ENCODE measurements around the gene RELCH. TPM values are rescaled to one million over a fixed set of nuclear protein-coding genes. Genes with fewer than 3 reads are reported as not detected.

Gene RELCH
- total RNA-seq, 2 donors from 2014 or later, result 36.0 to 48.9 TPM

- Histone ChIP-seq H3K9me3 (no peaks in the 10 kb centered on the region), H3K4me3 (no peak overlapping the region), H3K4me1 (ENCODE audit: control insufficient read depth in 1 of 2, low read depth in 2 of 2) (peaks cover 5 to 16% of the 10 kb centered on the region in 2 donors), H3K27me3 (replicated peaks; ENCODE audit: insufficient read depth) (no peaks in the 10 kb centered on the region), H3K27ac (no peak overlapping the region), H3K36me3 (peaks cover 3% of the 10 kb centered on the region)
- no peak for TF ChIP-seq CTCF (IDR thresholded peaks at IDR 0.05)
- DNase-seq (ENCODE audit: low spot score) (no peak), ATAC-seq (ENCODE audit: insufficient number of reproducible peaks, low FRiP score, low read depth) (no peak)
These were observed 101.6 kb downstream of the RELCH start for GRCh38 chr18:62288665-62289008.

- no peak for DNase-seq (ENCODE audit: low spot score)
- no peak for ATAC-seq (ENCODE audit: insufficient number of reproducible peaks, low FRiP score, low read depth)
- no peak for TF ChIP-seq CTCF (IDR thresholded peaks at IDR 0.05)
These were observed 102.0 kb downstream of the RELCH start for GRCh38 chr18:62289047-62289446.

DNA sequence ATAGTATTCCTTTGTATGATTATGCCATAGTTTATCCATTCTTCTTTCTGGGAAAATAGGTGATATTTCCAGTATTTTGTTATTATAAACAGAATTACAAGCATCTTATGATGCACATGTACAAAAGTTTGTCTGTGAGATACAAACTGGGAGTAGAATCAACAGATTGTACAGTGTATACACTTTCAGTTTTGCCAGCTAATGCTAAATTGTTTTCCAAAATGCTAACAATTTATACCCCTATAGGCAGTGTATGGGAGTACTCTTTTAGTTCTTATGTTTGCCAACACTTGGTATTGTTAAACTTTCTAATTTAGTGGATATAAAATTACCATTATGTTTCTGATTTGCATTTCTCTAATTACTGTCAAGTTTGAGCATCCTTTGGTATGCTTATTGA is 107.0 kb downstream of the RELCH start:
- TF ChIP-seq CTCF (IDR thresholded peaks at IDR 0.05), result no peak
- ATAC-seq (ENCODE audit: insufficient number of reproducible peaks, low FRiP score, low read depth), result no peak
- Histone ChIP-seq H3K27me3 (replicated peaks; ENCODE audit: insufficient read depth) (no peaks in the 10 kb centered on the region), H3K4me1 (ENCODE audit: control insufficient read depth in 1 of 2, low read depth in 2 of 2) (no peaks in the 10 kb centered on the region), H3K27ac (no peak overlapping the region), H3K36me3 (no peaks in the 10 kb centered on the region), H3K9me3 (no peaks in the 10 kb centered on the region), H3K4me3 (no peak overlapping the region)
- DNase-seq (ENCODE audit: low spot score), result no peak

More at GRCh38 chr18:62289047-62289446, 102.0 kb downstream of the RELCH start:
- H3K27me3 ChIP-seq (replicated peaks; ENCODE audit: insufficient read depth), result no peaks in the 10 kb centered on the region
- H3K4me1 ChIP-seq (ENCODE audit: control insufficient read depth in 1 of 2, low read depth in 2 of 2), result peaks cover 5 to 16% of the 10 kb centered on the region in 2 donors
- H3K4me3 ChIP-seq, result no peak overlapping the region
- H3K9me3 ChIP-seq, result no peaks in the 10 kb centered on the region
- H3K27ac ChIP-seq, result no peak overlapping the region
- peaks cover 3% of the 10 kb centered on the region for H3K36me3 ChIP-seq

- ATAC-seq (ENCODE audit: insufficient number of reproducible peaks, low FRiP score, low read depth) (no peak), DNase-seq (ENCODE audit: low spot score) (no peak)
- no peaks in the 10 kb centered on the region for H3K9me3 ChIP-seq
- peaks cover 12% of the 10 kb centered on the region for H3K36me3 ChIP-seq
- H3K27ac ChIP-seq, result no peak overlapping the region
- no peak for TF ChIP-seq CTCF (IDR thresholded peaks at IDR 0.05)
- no peak overlapping the region for H3K4me3 ChIP-seq
- H3K27me3 ChIP-seq (replicated peaks; ENCODE audit: insufficient read depth), result no peaks in the 10 kb centered on the region
- no peaks in the 10 kb centered on the region for H3K4me1 ChIP-seq (ENCODE audit: control insufficient read depth in 1 of 2, low read depth in 2 of 2)
These were observed 113.4 kb downstream of the RELCH start for GRCh38 chr18:62300359-62300963.

GRCh38 chr18:62301322-62301721 is 114.3 kb downstream of the RELCH start:
- DNase-seq (ENCODE audit: low spot score) (no peak), ATAC-seq (ENCODE audit: insufficient number of reproducible peaks, low FRiP score, low read depth) (no peak)
- Histone ChIP-seq H3K9me3 (no peaks in the 10 kb centered on the region), H3K4me3 (no peak overlapping the region), H3K36me3 (peaks cover 12% of the 10 kb centered on the region), H3K4me1 (ENCODE audit: control insufficient read depth in 1 of 2, low read depth in 2 of 2) (no peaks in the 10 kb centered on the region), H3K27me3 (replicated peaks; ENCODE audit: insufficient read depth) (no peaks in the 10 kb centered on the region), H3K27ac (no peak overlapping the region)
- no peak for TF ChIP-seq CTCF (IDR thresholded peaks at IDR 0.05)
